Testis (tissue), 3 donors: ENCODE results near the gene CREBRF. TPM values are rescaled to one million over a fixed set of nuclear protein-coding genes. Genes with fewer than 3 reads are reported as not detected.
"Not testable (repeated sequence)": the region's sequence is repeated elsewhere in the genome, so short reads cannot be mapped to it uniquely, and the experiment has no call there.

ENCODE experiments used
- DNase-seq: peaks from one replicate; pipeline ENCODE4 v3.0.0-alpha.2; 2019
- H3K27ac ChIP-seq, 2 donors: fragments of 200-600 bp; sonication (generic); one replicate each; pipeline ENCODE4 v1.5.1; 2019
- H3K27me3 ChIP-seq: fragments of 200-600 bp; sonication (generic); one replicate; pipeline ENCODE4 v1.5.1; 2019
- H3K36me3 ChIP-seq: fragments of 200-600 bp; sonication (generic); one replicate; pipeline ENCODE4 v1.5.1; 2017; ENCODE audit warnings: low read depth; ENCODE audit errors: missing control alignments
- H3K4me1 ChIP-seq: fragments of 200-600 bp; sonication (generic); one replicate; pipeline ENCODE4 v1.5.1; 2019
- H3K4me3 ChIP-seq, 2 donors: fragments of 200-600 bp; sonication (generic); one replicate each; pipeline ENCODE4 v1.5.1; 2017 to 2019
- H3K9me3 ChIP-seq: fragments of 200-600 bp; sonication (generic); one replicate; pipeline ENCODE4 v1.5.1; 2017
- POLR2A ChIP-seq: fragments of 450-650 bp; IDR thresholded peaks from one replicate; pipeline ENCODE4 v1.6.1; 2017; ENCODE audit warnings: antibody characterized with exemption, mild to moderate bottlenecking, moderate library complexity
- WGBS, 2 donors: methylation state at CpG; one replicate each; pipeline ENCODE4 v1.1.5; 2018; 5-methylcytosine and 5-hydroxymethylcytosine counted together
- intact Hi-C: fragments of 100-400 bp; cut with DNase I; formaldehyde crosslinking; loops from one replicate; pipeline ENCODE4 v1.15.1; 2023; ENCODE audit warnings: low total_unique reads
- polyA plus RNA-seq: library from polyadenylated mRNA; stranded (reverse); fragments of 350-450 nt; fragmentation: Illumina TruSeq; extraction: RNeasy Lipid Tissue Mini Kit (QIAGEN cat#74804); gene quantifications from one replicate; pipeline ENCODE4 v1.2.3, GENCODE V29; 2014; ENCODE audit warnings: low read depth, low replicate concordance; ENCODE audit not compliant: insufficient read depth
- total RNA-seq, 2 donors: library from RNA; depleted of rRNA; stranded (reverse); fragments of >200 nt; gene quantifications; one replicate each; pipeline ENCODE4 v1.2.3, GENCODE V29; 2016
- TF ChIP-seq, protein P1 (sequence below), 3 experiments: fragments of 450-650 bp in 2 of 3; fragments of 200-600 bp in 1 of 3; sonication (generic) in 1 of 3; IDR thresholded peaks; one replicate each; pipeline ENCODE4 v1.5.1; 2016 to 2019; ENCODE audit warnings: antibody characterized with exemption in 3 of 3, mild to moderate bottlenecking in 2 of 3, moderate library complexity in 1 of 3

The CREBRF gene
- total and polyA plus RNA-seq, 3 donors from 2014 or later, result 24.2 to 58.4 (median 55.6) TPM

GRCh38 chr5:173042763-173043107 is 13.4 kb upstream of the CREBRF start:
- Histone ChIP-seq H3K36me3 (no peaks in the 10 kb centered on the region), H3K4me1 (no peaks in the 10 kb centered on the region), H3K9me3 (no peaks in the 10 kb centered on the region), H3K27me3 (no peaks in the 10 kb centered on the region), H3K27ac (no peak overlapping the region), H3K4me3 (no peak overlapping the region)
- intact Hi-C loops, result no loop called here
- no peak for DNase-seq
- WGBS, 2 donors, result 91% methylated on average over 3 of the region's 3 CpGs
- no peak for TF ChIP-seq POLR2A
- TF ChIP-seq, protein P1, sequence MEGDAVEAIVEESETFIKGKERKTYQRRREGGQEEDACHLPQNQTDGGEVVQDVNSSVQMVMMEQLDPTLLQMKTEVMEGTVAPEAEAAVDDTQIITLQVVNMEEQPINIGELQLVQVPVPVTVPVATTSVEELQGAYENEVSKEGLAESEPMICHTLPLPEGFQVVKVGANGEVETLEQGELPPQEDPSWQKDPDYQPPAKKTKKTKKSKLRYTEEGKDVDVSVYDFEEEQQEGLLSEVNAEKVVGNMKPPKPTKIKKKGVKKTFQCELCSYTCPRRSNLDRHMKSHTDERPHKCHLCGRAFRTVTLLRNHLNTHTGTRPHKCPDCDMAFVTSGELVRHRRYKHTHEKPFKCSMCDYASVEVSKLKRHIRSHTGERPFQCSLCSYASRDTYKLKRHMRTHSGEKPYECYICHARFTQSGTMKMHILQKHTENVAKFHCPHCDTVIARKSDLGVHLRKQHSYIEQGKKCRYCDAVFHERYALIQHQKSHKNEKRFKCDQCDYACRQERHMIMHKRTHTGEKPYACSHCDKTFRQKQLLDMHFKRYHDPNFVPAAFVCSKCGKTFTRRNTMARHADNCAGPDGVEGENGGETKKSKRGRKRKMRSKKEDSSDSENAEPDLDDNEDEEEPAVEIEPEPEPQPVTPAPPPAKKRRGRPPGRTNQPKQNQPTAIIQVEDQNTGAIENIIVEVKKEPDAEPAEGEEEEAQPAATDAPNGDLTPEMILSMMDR (IDR thresholded peaks at IDR 0.05), result no peak

DNA sequence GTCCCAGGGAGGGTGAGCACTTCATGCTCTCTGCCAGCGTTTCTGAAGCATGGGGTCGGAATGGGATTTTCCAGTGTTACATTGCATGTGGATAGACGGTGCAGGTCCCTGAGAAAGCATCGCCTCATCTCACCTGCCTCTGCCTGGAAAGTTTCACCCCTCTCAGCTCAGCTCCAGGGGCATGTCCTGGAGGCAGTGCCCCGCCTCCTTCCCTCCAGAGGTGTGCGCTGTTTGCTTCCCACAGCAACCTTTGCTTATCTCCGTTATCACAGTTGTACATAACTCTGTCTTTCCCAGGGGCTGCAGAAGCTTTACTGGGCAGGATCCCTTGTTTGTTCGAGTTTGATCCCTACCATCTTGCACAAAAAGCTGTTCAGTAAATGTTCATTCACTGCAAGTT is 10.7 kb upstream of the CREBRF start:
- no peaks in the 10 kb centered on the region for H3K27me3 ChIP-seq
- H3K4me1 ChIP-seq, result peaks cover 7% of the 10 kb centered on the region
- H3K27ac ChIP-seq, result no peak overlapping the region
- 54 to 63% methylated on average over 8 of the region's 8 CpGs for WGBS, 2 donors
- H3K4me3 ChIP-seq, result no peak overlapping the region
- H3K36me3 ChIP-seq, result no peaks in the 10 kb centered on the region
- no peak for TF ChIP-seq POLR2A
- TF ChIP-seq, protein P1 (IDR thresholded peaks at IDR 0.05), result no peak
- intact Hi-C loops, result no loop called here
- DNase-seq, result no peak
- H3K9me3 ChIP-seq, result no peaks in the 10 kb centered on the region

- H3K4me1 ChIP-seq, H3K27ac ChIP-seq, intact Hi-C loops, DNase-seq, H3K36me3 ChIP-seq, H3K27me3 ChIP-seq, H3K4me3 ChIP-seq, H3K9me3 ChIP-seq: not testable (repeated sequence)
- WGBS, 2 donors, result 70 to 82% methylated on average over 12 of the region's 12 CpGs
These were observed 8.9 kb upstream of the CREBRF start for GRCh38 chr5:173047096-173047837.

- no peak overlapping the region for H3K4me3 ChIP-seq
- TF ChIP-seq, protein P1 (IDR thresholded peaks at IDR 0.05), result no peak
- no peak overlapping the region for H3K27ac ChIP-seq
- no peaks in the 10 kb centered on the region for H3K27me3 ChIP-seq
- H3K9me3 ChIP-seq, result no peaks in the 10 kb centered on the region
- no peaks in the 10 kb centered on the region for H3K36me3 ChIP-seq
- intact Hi-C loops, result no loop called here
- no peak for DNase-seq
- H3K4me1 ChIP-seq, result peaks cover 7% of the 10 kb centered on the region
- 74 to 91% methylated on average over 6 of the region's 6 CpGs for WGBS, 2 donors
These were observed 8.4 kb upstream of the CREBRF start for GRCh38 chr5:173047838-173048105.

DNA sequence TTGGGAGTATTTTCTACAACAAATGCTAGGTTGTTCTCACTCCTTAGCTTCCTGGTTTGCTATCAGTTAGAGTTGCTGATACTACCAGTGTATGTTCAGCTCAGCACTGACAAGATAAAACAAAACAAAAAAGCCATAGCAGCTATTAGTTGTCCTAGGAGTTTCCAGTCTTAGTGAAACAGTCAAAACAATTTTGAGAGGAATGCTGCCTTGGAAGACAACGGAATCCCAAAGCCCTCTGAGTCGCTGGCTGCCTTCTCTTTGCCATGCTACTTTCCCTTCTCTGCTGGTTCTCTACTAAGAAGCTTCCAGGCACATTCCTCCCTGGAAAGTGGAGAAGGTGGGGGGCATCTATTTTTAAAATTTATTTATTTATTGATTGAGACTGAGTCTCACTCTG is 5.4 kb upstream of the CREBRF start:
- no peaks in the 10 kb centered on the region for H3K9me3 ChIP-seq
- no peaks in the 10 kb centered on the region for H3K36me3 ChIP-seq
- intact Hi-C loops, result no loop called here
- H3K4me3 ChIP-seq, result no peak overlapping the region
- peaks cover 7% of the 10 kb centered on the region for H3K4me1 ChIP-seq
- TF ChIP-seq, protein P1 (IDR thresholded peaks at IDR 0.05), result no peak
- no peak for TF ChIP-seq POLR2A
- no peak for DNase-seq
- 42 to 55% methylated on average over 2 of the region's 2 CpGs for WGBS, 2 donors
- H3K27me3 ChIP-seq, result no peaks in the 10 kb centered on the region
- peak overlapping the region; percentile 0 to 34 for H3K27ac ChIP-seq
